GM10248 (cell line): Measurements from ENCODE around the gene CBLN1.

Experiments used
- CTCF ChIA-PET: fragments of 300-600 bp; sonication (Branson Sonifier 250); formaldehyde crosslinking; extraction: SDS; loops from one replicate; lab custom pipeline; 2021; ENCODE audit warnings: antibody characterized with exemption; lab: Yijun Ruan, JAX
- POLR2A ChIA-PET: fragments of 350-650 bp; sonication (Branson Sonifier 250); formaldehyde crosslinking; extraction: SDS; loops from one replicate; lab custom pipeline; 2020; ENCODE audit warnings: antibody characterized with exemption; lab: Yijun Ruan, JAX
- DNase-seq: peaks from one replicate; pipeline ENCODE4 v3.0.0; 2012; ENCODE audit errors: extremely low spot score
- TF ChIP-seq, protein P1 (sequence below): IDR thresholded peaks from 2 replicates; pipeline ENCODE4 v1.5.1; 2012; ENCODE audit warnings: mild to moderate bottlenecking, low read depth; ENCODE audit errors: extremely low read depth, missing control alignments, control extremely low read depth

The CBLN1 gene

DNA sequence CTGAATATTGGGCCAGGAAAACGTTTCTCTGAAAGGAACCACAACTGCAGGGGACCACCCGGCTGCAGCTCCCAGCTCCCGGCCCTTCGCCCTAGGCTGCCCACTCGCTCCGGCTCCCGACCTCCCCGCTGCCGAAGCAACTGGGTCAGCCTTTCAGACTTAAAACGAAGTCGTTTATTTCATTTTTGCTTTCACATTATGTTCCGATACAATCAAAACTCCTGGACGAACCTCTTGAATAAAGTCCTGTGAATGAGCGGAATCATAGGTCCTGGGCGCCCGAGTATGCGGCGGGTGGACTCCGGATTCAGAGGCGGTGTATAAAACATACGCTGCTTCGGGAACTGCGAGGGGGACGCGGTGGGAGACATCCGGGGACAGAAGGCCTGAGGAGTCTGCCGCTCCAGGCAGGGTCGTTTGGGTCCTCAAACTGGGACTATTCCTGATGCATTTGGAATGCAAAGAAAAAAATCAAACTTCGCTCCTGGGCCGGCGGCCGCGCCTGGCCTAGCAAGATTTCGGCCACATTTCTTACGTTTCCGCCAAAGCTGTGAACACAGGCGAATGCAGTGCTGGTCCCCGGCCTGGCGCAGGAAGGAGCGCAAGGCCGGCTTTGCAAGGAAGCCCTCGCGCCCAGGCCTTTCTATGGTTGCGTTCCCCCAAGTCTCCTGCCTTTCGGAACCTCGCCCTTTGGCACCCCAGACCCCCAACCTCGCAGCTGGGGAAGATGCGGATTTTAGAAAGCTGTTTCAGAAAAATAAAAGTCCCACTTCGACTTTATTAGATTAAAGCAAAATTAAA, 3.7 kb downstream of the CBLN1 start:
- POLR2A ChIA-PET: no interaction called here
- TF ChIP-seq, protein P1, sequence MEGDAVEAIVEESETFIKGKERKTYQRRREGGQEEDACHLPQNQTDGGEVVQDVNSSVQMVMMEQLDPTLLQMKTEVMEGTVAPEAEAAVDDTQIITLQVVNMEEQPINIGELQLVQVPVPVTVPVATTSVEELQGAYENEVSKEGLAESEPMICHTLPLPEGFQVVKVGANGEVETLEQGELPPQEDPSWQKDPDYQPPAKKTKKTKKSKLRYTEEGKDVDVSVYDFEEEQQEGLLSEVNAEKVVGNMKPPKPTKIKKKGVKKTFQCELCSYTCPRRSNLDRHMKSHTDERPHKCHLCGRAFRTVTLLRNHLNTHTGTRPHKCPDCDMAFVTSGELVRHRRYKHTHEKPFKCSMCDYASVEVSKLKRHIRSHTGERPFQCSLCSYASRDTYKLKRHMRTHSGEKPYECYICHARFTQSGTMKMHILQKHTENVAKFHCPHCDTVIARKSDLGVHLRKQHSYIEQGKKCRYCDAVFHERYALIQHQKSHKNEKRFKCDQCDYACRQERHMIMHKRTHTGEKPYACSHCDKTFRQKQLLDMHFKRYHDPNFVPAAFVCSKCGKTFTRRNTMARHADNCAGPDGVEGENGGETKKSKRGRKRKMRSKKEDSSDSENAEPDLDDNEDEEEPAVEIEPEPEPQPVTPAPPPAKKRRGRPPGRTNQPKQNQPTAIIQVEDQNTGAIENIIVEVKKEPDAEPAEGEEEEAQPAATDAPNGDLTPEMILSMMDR: no peak
- CTCF ChIA-PET: no interaction called here
- DNase-seq: no peak

DNA sequence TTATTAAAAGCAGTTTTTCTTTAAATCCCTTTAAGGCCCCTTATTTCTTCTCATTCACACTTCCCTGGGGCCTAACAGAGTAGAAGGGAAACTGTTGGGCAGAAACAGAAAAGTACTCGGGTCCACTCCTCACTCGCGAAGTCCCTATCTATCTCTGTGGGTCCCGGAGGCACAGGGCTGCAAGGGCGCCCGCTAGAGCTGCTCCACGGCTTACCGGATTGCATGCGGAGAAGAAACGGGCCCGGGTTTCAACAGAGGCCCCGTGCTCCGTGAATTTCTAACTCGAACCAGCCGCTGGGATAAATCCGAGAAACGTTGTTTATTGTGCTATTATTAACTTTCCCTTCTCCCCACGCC, 4.3 kb downstream of the CBLN1 start:
- DNase-seq: no peak
- ChIA-PET POLR2A (no interaction called here), CTCF (interaction anchor here (0.9 kb wide), 1 partner anchor 9 kb away, joined by 4 read pairs; no protein-coding TSS in a partner anchor)
- TF ChIP-seq, protein P1: no peak

DNA sequence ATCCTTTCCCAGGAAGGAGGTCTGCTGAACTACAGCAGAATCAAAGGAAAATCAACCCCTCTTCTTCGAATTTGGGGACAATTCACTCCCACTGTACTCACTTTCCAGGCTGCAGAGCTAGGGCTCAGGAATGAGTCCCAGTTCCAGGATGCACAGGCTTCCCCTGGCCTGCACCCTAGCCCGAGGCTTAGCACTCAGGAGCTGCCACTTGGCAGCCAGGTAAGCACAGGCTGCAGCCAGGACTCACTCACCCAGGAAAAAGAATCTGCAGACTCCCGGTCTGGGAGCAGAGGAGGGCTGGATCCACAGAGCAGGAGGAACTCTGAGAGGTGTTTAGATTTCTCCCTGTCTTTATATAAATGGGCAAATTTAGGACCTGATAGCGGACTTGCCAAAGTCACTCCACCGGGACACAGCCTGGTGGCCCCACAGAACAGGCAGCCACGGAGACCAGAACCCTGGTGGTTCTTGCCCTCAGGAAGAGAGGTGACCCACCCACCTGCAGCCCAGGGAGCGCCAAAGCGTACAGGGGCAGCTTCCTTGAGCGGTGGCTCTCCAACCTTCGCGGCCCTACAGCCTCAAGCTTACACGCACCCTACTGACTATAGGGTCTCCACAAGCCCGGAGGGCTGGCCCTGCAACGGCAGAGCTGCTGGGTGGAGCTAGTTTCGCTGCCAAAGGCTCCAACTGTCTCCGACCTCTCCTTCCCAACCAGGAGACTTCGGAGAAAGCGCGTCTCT, 4.8 kb downstream of the CBLN1 start:
- TF ChIP-seq, protein P1: no peak
- ChIA-PET POLR2A (no interaction called here), CTCF (interaction anchor here (0.8 to 0.9 kb wide), 2 partner anchors 8 to 19 kb away, joined by 3 to 4 read pairs; no protein-coding TSS in a partner anchor)
- peak; percentile 15 for DNase-seq

DNA sequence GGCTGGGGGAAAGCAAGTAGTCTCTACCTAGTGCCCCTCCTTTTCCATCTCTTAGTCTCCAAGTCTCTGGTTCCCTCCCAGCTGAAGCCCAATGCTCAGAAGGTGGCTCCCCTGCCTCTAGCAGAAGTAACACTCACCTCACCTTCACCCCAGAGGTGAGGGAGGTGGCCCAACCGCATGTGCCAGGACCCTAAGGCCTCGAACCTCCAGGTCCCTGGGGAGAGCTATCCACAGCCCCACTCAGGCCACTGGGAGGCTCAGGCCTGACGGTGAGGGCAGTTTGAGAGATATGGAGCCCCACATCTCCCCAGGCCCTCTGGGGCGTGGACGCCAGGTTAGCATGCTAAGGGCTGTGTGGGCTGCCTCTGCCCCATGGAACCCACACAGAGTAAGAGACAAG, 5.8 kb downstream of the CBLN1 start:
- ChIA-PET POLR2A (no interaction called here), CTCF (interaction anchor here (0.8 kb wide), 1 partner anchor 18 kb away, joined by 3 read pairs; no protein-coding TSS in a partner anchor)
- TF ChIP-seq, protein P1: no peak
- no peak for DNase-seq

DNA sequence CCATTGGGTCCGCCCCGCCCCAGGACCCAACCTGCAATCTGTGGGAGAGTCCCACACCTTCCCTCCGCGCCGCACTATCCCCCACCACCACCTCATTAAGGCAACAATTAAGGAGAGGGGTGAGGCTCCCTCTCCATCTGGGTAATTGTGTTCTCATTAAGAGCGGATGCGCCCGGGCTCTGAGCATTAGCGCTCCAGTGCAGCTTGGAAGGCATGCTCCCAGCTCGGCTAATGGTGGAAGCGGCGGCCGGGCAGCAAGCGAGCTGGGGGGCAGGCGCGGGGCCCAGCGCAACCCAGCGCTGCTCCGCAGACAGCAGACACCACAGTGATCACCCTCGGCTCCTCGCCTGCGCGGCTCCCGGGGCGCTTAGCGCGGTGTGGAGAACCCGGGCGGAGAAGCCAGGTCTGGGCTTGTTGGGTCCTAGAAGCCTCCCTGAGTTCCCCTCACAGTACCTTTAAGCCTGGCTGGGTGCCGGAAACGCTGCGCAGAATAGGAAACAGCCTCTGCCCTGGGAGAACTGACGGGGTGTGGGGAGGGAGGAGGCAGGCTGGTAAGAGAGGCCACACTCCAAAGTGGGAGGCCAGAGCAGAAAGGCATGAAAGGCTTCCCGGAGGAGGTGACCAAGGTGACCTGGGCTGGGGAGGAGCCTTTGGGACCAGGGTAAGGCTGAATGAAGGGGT, 6.4 kb downstream of the CBLN1 start:
- POLR2A ChIA-PET: no interaction called here
- CTCF ChIA-PET: no interaction called here
- TF ChIP-seq, protein P1: no peak
- DNase-seq: no peak

DNA sequence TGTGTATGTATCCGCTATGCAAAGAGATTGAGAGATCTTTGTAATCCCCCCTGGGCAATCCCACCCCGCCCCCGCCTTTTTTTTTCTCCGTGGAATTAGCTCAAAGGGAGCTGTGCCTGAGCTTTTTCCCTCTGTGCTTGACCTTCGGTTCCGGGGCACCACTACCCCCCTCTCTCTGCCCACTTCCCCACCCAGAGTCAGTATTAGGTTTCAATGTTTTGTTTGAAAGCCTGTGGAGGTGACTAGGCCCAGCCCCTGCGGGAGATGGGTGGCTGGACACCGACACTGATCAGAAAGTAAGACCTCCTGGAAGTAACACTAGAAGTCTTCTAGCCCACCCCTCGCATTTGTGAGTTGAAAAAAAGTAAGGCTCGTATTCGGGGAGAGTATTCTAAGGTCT, 7.0 kb downstream of the CBLN1 start:
- ChIA-PET POLR2A (no interaction called here), CTCF (no interaction called here)
- TF ChIP-seq, protein P1: no peak
- no peak for DNase-seq
